HepG2 (cell line): ENCODE results near the gene FAM43B. TPM values are rescaled to one million over a fixed set of nuclear protein-coding genes. Genes with fewer than 3 reads are reported as not detected.

ENCODE experiments used
- ATF5 ChIP-seq: sonication (generic); formaldehyde crosslinking; IDR thresholded peaks from 2 replicates; pipeline ENCODE4 v1.4.0; 2020; ENCODE audit warnings: mild to moderate bottlenecking, low read depth, missing genetic modification reagents
- CERS6 ChIP-seq: sonication (generic); formaldehyde crosslinking; IDR thresholded peaks from 2 replicates; pipeline ENCODE4 v1.5.0; 2020; ENCODE audit warnings: missing genetic modification reagents
- FOXA3 ChIP-seq: IDR thresholded peaks from 2 replicates; pipeline ENCODE4 v1.6.1; 2016; ENCODE audit warnings: missing genetic modification reagents, missing compliant biosample characterization
- HMG20A ChIP-seq: IDR thresholded peaks from 2 replicates; pipeline ENCODE4 v1.6.1; 2016; ENCODE audit warnings: borderline replicate concordance
- HMG20B ChIP-seq: conservative IDR thresholded peaks from 2 replicates; pipeline ENCODE4 v1.6.1; 2016; ENCODE audit warnings: missing genetic modification reagents, missing compliant biosample characterization
- HNF4G ChIP-seq, 2 experiments: sonication (generic) in 1 of 2; formaldehyde crosslinking in 1 of 2; IDR thresholded peaks; 2 replicates each; pipeline versions ENCODE4 v1.4.0 to v1.6.1; 2011 to 2020; ENCODE audit warnings: borderline replicate concordance in 2 of 2, low read depth in 2 of 2, mild to moderate bottlenecking in 2 of 2, low read length in 1 of 2, missing genetic modification reagents in 1 of 2, moderate library complexity in 1 of 2
- IRX3 ChIP-seq: sonication (generic); formaldehyde crosslinking; IDR thresholded peaks from 2 replicates; pipeline ENCODE4 v1.8.1; 2023; ENCODE audit warnings: mild to moderate bottlenecking, low read depth, missing genetic modification reagents, borderline replicate concordance
- NFYC ChIP-seq: IDR thresholded peaks from 2 replicates; pipeline ENCODE4 v1.6.1; 2016; ENCODE audit warnings: missing genetic modification reagents, missing compliant biosample characterization
- NONO ChIP-seq, 2 experiments: fragments of 450-650 bp in 1 of 2; sonication (generic) in 1 of 2; formaldehyde crosslinking in 1 of 2; IDR thresholded peaks in 1 of 2; conservative IDR thresholded peaks in 1 of 2; 2 replicates each; pipeline versions ENCODE4 v1.6.1 to v1.8.0; 2017 to 2022; ENCODE audit warnings: mild to moderate bottlenecking in 1 of 2, missing genetic modification reagents in 1 of 2, moderate library complexity in 1 of 2
- PRPF4 ChIP-seq: fragments of 200-400 bp; formaldehyde crosslinking; IDR thresholded peaks from 2 replicates; pipeline ENCODE4 v1.6.1; 2016; ENCODE audit warnings: low read length, low read depth; ENCODE audit not compliant: poor library complexity, severe bottlenecking
- TAF15 ChIP-seq: fragments of 200-400 bp; formaldehyde crosslinking; IDR thresholded peaks from one replicate; pipeline ENCODE4 v1.6.1; 2018; ENCODE audit warnings: mild to moderate bottlenecking, low read depth, low read length; ENCODE audit not compliant: poor library complexity, severe bottlenecking
- TEAD3 ChIP-seq: optimal IDR thresholded peaks from 2 replicates; pipeline ENCODE3; 2016; ENCODE audit warnings: borderline replicate concordance
- TFDP2 ChIP-seq: sonication (generic); formaldehyde crosslinking; IDR thresholded peaks from 2 replicates; pipeline ENCODE4 v1.4.0; 2020; ENCODE audit warnings: missing genetic modification reagents
- UBTF ChIP-seq: sonication (generic); formaldehyde crosslinking; IDR thresholded peaks from 2 replicates; pipeline ENCODE4 v1.4.0; 2020; ENCODE audit warnings: mild to moderate bottlenecking, missing genetic modification reagents
- ZNF138 ChIP-seq: sonication (generic); formaldehyde crosslinking; IDR thresholded peaks from 2 replicates; pipeline ENCODE4 v1.5.0; 2020; ENCODE audit warnings: mild to moderate bottlenecking, low read depth, missing genetic modification reagents
- ZNF280B ChIP-seq: sonication (generic); formaldehyde crosslinking; IDR thresholded peaks from 2 replicates; pipeline ENCODE4 v1.5.0; 2020; ENCODE audit warnings: missing genetic modification reagents, mild to moderate bottlenecking, borderline replicate concordance
- ZNF776 ChIP-seq: sonication (generic); formaldehyde crosslinking; IDR thresholded peaks from 2 replicates; pipeline ENCODE4 v1.4.0; 2020; ENCODE audit warnings: mild to moderate bottlenecking, missing genetic modification reagents
- ZSCAN22 ChIP-seq: sonication (generic); formaldehyde crosslinking; IDR thresholded peaks from 2 replicates; pipeline ENCODE4 v1.4.0; 2020; ENCODE audit warnings: mild to moderate bottlenecking, missing genetic modification reagents
- ZSCAN25 ChIP-seq: sonication (generic); formaldehyde crosslinking; IDR thresholded peaks from 2 replicates; pipeline ENCODE4 v1.8.0; 2022; ENCODE audit warnings: mild to moderate bottlenecking, missing genetic modification reagents
- polyA plus RNA-seq, 8 experiments: library from polyadenylated mRNA; depleted of rRNA in 3 of 8; stranded (reverse) in 7 of 8; unstranded in 1 of 8; fragments of >200 nt; fragmentation: Illumina TruSeq in 4 of 8; extraction: Trizol in 4 of 8; gene quantifications; 2 replicates each; pipeline versions ENCODE4 v1.2.1 to v1.2.3, GENCODE V29; 2011 to 2016; ENCODE audit warnings: low read depth in 4 of 8, missing spikeins in 1 of 8, mixed read lengths in 1 of 8; ENCODE audit not compliant: insufficient read depth in 1 of 8
- total RNA-seq, 5 experiments: library from RNA; depleted of rRNA; stranded (reverse); fragments of >200 nt; fragmentation: Illumina TruSeq; extraction: Trizol; gene quantifications; 2 replicates each; pipeline ENCODE4 v1.2.3, GENCODE V29; 2016; ENCODE audit warnings: low read depth in 1 of 5

Gene FAM43B
- total and polyA plus RNA-seq, 2 of the 13 experiments (the other 11 are each of a cell fraction or from before 2014, with no cell fraction given) = 0.63 to 3.7 TPM

- no peak for TF ChIP-seq TAF15
- TF ChIP-seq HMG20A = no peak
- no peak; the same call in 1 of the 2 replicates for TF ChIP-seq IRX3
- TF ChIP-seq NFYC (CRISPR knock-in tag) = no peak
- TF ChIP-seq ZNF776 = peak; percentile 83
- TF ChIP-seq ZNF138 (CRISPR knock-in tag) = 0 out of 2 replicates have a peak, but pooled peaks have one; percentile 60
- TF ChIP-seq FOXA3 (CRISPR knock-in tag) = no peak
- no peak for TF ChIP-seq ZSCAN22 (CRISPR knock-in tag)
- no peak for TF ChIP-seq TEAD3 (CRISPR knock-in tag)
- peak; percentile 65; the same call in 1 of the 2 replicates for TF ChIP-seq ZSCAN25 (CRISPR knock-in tag)
- 0 out of 2 replicates have a peak, but pooled peaks have one; percentile 45 for TF ChIP-seq TFDP2
- TF ChIP-seq PRPF4 = no peak
- TF ChIP-seq UBTF (CRISPR knock-in tag) = peak; percentile 86
- TF ChIP-seq ATF5 = no peak
- no peak for TF ChIP-seq HNF4G (IDR thresholded peaks at IDR 0.05; ENCODE audit: borderline replicate concordance, low read depth, low read length)
- peak; percentile 71; the same call in 1 of the 2 replicates for TF ChIP-seq HNF4G (CRISPR knock-in tag; IDR thresholded peaks at IDR 0.05; ENCODE audit: borderline replicate concordance, low read depth)
- no peak for TF ChIP-seq CERS6 (CRISPR knock-in tag)
- peak; percentile 90 for TF ChIP-seq ZNF280B (CRISPR knock-in tag)
- no peak for TF ChIP-seq HMG20B (CRISPR knock-in tag)
- no peak for TF ChIP-seq NONO (IDR thresholded peaks at IDR 0.05)
- TF ChIP-seq NONO (CRISPR knock-in tag; conservative IDR thresholded peaks at IDR 0.05) = no peak; the same call in 1 of the 2 replicates
Observed at GRCh38 chr1:20507564-20508410, 44.6 kb upstream of the FAM43B start, which contains the start of gene MUL1 (continued).
